GM21381 (cell line): ENCODE measurements around the gene CERK.
"Not testable (repeated sequence)": the region's sequence is repeated elsewhere in the genome, so short reads cannot be mapped to it uniquely, and the experiment has no call there.

ENCODE experiments used
- ATAC-seq: cut with Tn5 transposase; IDR thresholded peaks from one replicate; pipeline ENCODE4 v1.9.1; 2021; ENCODE audit warnings: mild to moderate bottlenecking, moderate library complexity; ENCODE audit not compliant: unreplicated experiment

Gene CERK, protein sequence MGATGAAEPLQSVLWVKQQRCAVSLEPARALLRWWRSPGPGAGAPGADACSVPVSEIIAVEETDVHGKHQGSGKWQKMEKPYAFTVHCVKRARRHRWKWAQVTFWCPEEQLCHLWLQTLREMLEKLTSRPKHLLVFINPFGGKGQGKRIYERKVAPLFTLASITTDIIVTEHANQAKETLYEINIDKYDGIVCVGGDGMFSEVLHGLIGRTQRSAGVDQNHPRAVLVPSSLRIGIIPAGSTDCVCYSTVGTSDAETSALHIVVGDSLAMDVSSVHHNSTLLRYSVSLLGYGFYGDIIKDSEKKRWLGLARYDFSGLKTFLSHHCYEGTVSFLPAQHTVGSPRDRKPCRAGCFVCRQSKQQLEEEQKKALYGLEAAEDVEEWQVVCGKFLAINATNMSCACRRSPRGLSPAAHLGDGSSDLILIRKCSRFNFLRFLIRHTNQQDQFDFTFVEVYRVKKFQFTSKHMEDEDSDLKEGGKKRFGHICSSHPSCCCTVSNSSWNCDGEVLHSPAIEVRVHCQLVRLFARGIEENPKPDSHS

GRCh38 chr22:46737976-46738646 is at the start of gene CERK:
TSS of gene CERK (minus strand) at chr22:46738252. CDS start at chr22:46738148, 104 bp downstream.
- peak; percentile 58 for ATAC-seq

GRCh38 chr22:46783721-46784120 is 45.7 kb upstream of the CERK start:
- ATAC-seq = no peak

GRCh38 chr22:46782200-46782599 is 44.1 kb upstream of the CERK start:
- ATAC-seq = not testable (repeated sequence)

DNA sequence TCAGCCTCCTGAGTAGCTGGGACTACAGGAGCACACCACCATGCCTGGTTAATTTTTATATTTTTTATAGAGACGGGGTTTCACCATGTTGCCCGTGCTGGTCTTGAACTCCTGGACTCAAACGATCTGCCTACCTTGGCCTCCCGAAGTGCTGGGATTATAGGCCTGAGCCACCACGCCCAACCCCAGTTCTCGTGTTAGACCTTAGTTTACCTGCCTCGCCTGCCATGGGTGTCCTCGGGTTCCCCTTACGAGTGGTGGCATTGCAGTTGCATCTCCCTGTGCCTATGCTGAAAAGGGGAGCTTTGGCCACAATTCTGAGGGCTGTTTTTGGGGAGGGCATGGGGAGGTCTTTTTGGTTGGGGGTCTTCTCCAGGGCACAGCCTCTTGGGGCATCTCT is 43.2 kb upstream of the CERK start:
- no peak for ATAC-seq

DNA sequence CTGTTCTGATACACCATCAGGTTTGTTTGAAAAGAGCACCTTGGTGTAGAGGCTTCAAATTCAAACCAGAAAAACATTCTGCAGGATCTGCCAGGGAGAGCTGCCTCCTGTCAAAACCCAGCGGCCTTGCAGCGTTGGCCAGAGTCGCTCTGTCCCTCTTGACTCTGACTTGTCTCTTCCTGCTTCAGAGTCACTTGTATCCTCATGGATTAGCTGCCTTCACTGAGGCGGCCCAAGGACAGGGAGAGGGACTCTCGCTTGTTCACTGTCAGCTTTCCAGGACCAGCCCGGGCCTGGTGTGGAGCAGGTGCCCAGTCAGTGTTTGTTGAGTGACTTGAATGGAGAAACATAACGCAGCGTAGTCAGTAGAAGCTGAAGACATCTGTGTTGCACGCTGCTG is 42.4 kb upstream of the CERK start:
- ATAC-seq = no peak

DNA sequence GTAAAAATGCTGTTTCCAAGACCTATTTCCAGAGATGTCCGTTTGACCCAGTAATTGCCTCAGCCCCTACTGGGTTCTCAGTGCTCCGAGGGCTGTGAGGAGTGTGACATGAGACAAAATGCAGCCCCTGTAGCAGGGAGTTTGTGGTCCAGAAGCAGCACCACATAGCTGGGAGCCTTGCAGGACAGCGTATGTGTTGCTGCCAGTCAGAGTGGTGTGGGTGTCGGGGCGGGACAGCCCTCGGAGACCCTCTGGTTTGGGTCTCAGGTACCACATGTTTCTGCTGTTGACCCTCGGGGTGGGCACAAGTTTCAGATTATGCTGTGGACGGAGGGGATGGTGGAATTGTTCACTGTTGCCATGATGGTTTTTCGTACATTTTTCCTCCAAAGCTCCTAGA is 41.6 kb upstream of the CERK start:
- no peak for ATAC-seq

- no peak for ATAC-seq
Observed at GRCh38 chr22:46779023-46779422, 41.0 kb upstream of the CERK start.

GRCh38 chr22:46777609-46777970 is 39.5 kb upstream of the CERK start:
- ATAC-seq = no peak

GRCh38 chr22:46776876-46777608 is 39.0 kb upstream of the CERK start:
- ATAC-seq = no peak

DNA sequence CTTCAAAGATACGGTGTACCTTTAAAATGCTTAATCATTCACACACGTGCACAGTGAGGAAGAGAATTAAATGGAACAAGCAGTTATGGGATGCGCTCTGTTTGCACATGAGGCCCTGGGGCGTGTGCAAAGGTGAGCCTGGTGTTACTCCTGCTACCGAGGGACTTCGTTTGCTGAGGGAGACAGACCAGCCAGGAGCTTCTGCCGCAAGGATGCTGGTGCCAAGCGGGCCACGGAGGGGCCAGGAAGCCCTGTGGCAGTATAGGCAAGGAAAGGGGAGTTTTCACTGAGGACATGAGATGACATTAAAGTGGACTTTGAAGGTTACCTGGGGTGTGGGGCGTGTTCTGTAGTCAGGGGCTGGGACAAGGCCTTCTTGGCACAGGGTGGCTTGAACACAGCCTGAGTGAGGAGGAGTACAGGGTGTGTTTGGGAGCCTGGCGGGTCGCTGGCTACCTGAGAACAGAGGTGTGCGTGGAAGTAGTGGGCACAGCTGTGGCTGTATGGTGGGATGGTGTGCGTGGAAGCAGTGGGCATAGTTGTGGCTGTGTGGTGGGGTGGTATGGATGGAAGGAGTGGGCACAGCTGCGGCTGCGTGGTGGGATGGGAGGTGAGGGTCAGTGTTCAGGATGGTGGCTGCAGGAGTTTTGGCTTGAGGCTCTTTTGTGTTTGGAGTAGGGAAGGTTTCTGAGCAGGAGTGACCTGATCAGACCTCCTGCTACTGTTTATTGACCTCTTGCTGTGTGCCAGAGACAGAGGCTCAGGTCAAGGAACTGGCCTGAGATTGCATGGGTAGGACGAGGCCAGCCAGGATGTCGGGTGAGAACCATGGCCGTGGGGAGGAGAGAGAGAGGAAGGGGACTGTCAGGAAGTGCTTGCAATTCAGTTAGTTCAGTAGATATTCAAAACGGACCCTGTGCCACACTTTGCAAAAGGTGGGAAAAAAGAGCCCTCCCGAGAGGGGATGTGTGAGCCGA is 38.1 kb upstream of the CERK start:
- ATAC-seq = no peak

- no peak for ATAC-seq
Observed at GRCh38 chr22:46774980-46775849, 37.2 kb upstream of the CERK start.

GRCh38 chr22:46774253-46774979 is 36.4 kb upstream of the CERK start:
- ATAC-seq = peak; percentile 38

DNA sequence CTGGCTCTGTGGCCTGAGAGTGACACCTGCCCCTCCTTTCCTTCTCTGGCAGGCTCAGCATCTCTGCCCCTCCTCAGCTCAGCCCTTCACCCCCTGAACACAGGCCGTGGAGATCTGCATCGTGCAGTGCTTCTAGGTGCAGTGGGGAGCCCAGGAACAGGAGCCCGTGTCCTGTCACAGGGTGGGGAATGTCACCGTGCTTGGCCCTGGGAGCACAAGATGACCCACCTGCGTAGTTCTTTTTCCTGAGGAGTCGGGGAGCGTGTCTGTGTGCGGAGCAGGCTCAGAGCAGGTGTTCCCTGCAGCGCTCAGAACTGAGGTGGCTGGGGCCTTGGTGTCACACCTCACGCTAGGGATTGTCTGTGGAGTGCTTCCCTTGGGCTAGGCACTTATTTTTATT is 35.0 kb upstream of the CERK start:
- no peak for ATAC-seq

DNA sequence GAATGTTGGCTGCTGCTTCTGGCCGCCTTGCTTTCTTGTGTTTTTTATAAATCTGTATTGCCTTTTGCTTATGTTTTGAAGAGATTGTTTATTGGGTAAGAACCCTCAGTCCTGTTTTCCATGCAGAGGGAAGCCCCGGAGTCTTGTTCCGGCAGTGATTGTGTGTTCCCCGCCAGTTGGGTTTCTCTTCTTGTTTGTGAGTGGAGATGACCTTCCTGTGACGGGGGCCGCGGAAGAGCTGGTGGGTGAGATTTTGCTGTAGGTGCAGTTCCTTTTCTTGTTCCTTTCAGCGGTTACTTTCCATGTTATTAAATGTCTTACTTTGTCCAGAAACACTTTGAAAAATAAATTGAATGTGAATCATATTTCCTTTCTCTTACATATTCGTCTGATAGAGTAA is 32.7 kb upstream of the CERK start:
- ATAC-seq = no peak

- no peak for ATAC-seq
Observed at GRCh38 chr22:46770151-46770641, 32.1 kb upstream of the CERK start.

GRCh38 chr22:46769706-46770105 is 31.7 kb upstream of the CERK start:
- no peak for ATAC-seq

DNA sequence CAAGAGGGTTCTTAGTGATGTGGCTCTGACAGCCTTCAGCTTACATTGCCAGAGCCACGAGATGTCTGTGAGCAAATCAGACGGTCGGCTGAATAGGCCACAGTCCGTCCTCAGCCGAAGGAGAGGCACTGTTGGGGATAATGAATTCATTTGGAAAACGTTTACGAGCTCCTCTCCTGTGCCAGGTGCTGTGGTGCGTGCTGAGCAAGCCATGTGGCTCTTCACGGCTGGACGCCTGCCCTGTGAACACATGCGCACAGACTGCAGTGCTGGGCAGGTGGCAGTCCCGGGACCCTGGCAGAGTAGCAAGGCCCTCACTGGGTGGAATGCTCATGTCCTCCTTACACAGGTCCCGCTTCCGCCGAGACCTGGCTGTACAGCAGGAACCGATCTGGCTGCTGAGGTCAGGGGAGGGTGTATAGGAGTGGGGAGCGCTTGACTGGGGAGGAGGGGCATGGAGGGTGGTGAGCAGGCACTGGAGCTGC is 31.2 kb upstream of the CERK start:
- no peak for ATAC-seq

DNA sequence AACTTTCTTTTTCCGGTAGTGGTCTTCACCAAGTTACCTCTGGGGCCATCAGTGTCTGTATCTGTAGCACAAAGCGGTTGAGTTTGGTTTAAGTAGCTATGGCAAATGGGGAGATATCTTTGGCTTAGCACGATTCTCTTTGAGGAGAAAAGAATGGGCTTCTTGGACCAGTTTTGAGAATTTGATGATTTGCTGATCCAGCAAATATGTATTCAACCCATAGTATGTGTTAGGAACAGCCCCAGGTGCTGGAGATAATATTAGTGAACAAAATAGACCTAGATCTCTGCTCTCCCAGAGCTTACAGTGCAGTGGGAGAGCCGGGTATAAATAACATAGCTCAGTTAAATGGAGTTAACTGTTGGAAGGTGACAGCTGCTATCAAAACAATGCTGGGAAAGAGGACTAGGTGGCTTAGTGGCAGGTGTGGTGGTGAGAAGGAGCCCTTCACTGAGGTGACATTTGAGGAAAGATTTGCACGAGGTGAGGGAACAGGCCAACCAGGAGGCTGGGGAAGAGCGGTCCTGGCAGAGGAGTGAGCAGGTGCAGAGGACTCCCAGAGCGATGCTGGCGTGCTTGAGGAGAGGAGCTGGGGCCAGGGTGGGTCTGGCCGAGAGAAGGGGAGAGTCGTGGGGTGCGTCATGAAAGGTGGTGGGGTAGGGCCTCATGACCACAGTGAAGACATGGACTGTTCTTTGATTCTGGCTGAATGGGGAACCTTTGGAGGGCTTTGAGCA is 29.4 kb upstream of the CERK start:
- ATAC-seq = no peak
